Activated CD4-positive, alpha-beta T cell treated with anti-CD3 and anti-CD28 coated beads, Interleukin-2, amount 50 U/mL, for 16 hours (primary cell): ENCODE data around the gene ZBED6.

Experiments used
- DNase-seq: peaks from one replicate; pipeline ENCODE4 v3.0.0-alpha.2; 2020

The ZBED6 gene

GRCh38 chr1:203842559-203842876 is 47.1 kb downstream of the ZBED6 start:
- no peak for DNase-seq

- DNase-seq = no peak
Measured at GRCh38 chr1:203843435-203843834, 48.0 kb downstream of the ZBED6 start.
